ENCODE measurements around the gene PDLIM5. TPM values are rescaled to one million over a fixed set of nuclear protein-coding genes. Genes with fewer than 3 reads are reported as not detected.

The PDLIM5 gene
- polyA plus RNA-seq, 1 donor (not counting 4 experiments of a cell fraction or from before 2014, with no cell fraction given): 112 TPM

GRCh38 chr4:94519019-94519418 lies 67.3 kb downstream of the PDLIM5 start:
- peaks cover 12% of the 10 kb centered on the region for H3K4me1 ChIP-seq (ENCODE audit: control insufficient read depth, extremely low read depth, insufficient read depth, low read length)
- H3K79me2 ChIP-seq (ENCODE audit: control insufficient read depth, insufficient read depth, low read length): peaks cover 66% of the 10 kb centered on the region
- no peaks in the 10 kb centered on the region for H3K27me3 ChIP-seq (ENCODE audit: control insufficient read depth, extremely low read depth, insufficient read depth, low read length)
- FAIRE-seq (no peak), DNase-seq (ENCODE audit: low read depth, low spot score) (no peak)
- H3K9me3 ChIP-seq (ENCODE audit: control insufficient read depth, low read depth, low read length): no peaks in the 10 kb centered on the region
- H3K4me2 ChIP-seq (ENCODE audit: control insufficient read depth, extremely low read depth, insufficient read depth, low read depth, low read length): no peak overlapping the region
- dilution Hi-C loops (cut with MboI; ENCODE audit: extremely low pct_ligation_motif_present, low sequenced_read_pairs): no loop called here
- H3K9ac ChIP-seq (ENCODE audit: control insufficient read depth, extremely low read depth, insufficient read depth, low read length): no peak overlapping the region
- H3K4me3 ChIP-seq (ENCODE audit: control insufficient read depth in 2 of 3, extremely low read depth in 1 of 3, insufficient read depth in 2 of 3, low read depth in 1 of 3, low read length in 3 of 3): no peak overlapping the region
- H3K9me1 ChIP-seq (ENCODE audit: control insufficient read depth, extremely low read depth, insufficient read depth, low read length): peaks cover 5% of the 10 kb centered on the region
- TF ChIP-seq, protein P1, sequence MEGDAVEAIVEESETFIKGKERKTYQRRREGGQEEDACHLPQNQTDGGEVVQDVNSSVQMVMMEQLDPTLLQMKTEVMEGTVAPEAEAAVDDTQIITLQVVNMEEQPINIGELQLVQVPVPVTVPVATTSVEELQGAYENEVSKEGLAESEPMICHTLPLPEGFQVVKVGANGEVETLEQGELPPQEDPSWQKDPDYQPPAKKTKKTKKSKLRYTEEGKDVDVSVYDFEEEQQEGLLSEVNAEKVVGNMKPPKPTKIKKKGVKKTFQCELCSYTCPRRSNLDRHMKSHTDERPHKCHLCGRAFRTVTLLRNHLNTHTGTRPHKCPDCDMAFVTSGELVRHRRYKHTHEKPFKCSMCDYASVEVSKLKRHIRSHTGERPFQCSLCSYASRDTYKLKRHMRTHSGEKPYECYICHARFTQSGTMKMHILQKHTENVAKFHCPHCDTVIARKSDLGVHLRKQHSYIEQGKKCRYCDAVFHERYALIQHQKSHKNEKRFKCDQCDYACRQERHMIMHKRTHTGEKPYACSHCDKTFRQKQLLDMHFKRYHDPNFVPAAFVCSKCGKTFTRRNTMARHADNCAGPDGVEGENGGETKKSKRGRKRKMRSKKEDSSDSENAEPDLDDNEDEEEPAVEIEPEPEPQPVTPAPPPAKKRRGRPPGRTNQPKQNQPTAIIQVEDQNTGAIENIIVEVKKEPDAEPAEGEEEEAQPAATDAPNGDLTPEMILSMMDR (optimal IDR thresholded peaks at IDR 0.05 in 1 of 3, IDR thresholded peaks at IDR 0.05 in 1 of 3, conservative IDR thresholded peaks at IDR 0.05 in 1 of 3; ENCODE audit: extremely low read depth in 1 of 3, insufficient read depth in 2 of 3, low read length in 3 of 3): no peak
- no peak for TF ChIP-seq EZH2 (IDR thresholded peaks at IDR 0.05; ENCODE audit: low read length)
- peaks cover 6% of the 10 kb centered on the region for H4K20me1 ChIP-seq (ENCODE audit: control insufficient read depth, extremely low read depth, insufficient read depth, low read length)
- no peaks in the 10 kb centered on the region for H3K36me3 ChIP-seq (ENCODE audit: control insufficient read depth in 2 of 2, extremely low read depth in 1 of 2, insufficient read depth in 2 of 2, low read length in 2 of 2)
- no peak overlapping the region for H3K27ac ChIP-seq (ENCODE audit: control insufficient read depth, insufficient read depth, low read length)
- H2AFZ ChIP-seq (ENCODE audit: control insufficient read depth, low read length): no peak overlapping the region

DNA sequence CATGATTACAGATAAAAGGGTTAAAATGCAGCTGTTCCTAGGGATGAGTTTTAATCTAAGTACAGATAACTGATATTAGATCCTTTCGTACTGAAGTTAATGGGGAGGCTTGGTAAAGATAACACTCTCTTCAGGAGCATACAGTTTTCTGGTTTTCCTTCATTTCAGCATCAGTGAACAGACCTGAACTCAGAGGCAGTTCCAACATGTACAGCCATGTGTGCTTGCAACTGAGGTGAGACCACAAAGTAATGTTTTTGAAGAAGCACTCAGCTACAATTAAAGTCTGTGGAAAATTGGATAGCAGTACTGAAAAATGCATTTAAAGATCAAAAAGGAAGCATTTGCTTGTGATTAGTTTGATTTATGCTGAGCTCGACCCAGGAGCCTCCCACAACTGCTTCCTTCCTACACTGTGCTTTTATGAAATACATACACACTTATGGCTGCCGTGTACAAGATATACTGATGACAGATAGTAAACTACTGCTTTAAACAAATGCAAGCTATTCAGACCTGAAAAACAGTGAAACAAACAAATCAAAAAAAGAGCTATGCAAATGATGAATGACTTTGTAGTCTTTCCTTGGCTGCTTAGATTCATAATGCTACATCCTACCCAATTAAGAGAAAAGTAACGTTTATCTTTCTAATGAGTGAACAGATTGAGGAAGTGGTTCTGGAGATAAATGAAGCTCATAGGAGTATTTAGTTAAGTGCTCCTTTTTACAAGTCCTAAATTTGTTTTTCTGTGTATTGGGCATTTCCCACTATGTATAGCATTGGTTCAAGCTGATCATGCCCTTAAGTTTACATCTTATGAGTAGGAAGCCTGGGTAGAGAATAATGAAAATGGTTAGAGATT lies 68.4 kb downstream of the PDLIM5 start:
- DNase-seq (ENCODE audit: low read depth, low spot score): no peak
- peaks cover 12% of the 10 kb centered on the region for H3K4me1 ChIP-seq (ENCODE audit: control insufficient read depth, extremely low read depth, insufficient read depth, low read length)

More for the DNA sequence above, 68.4 kb downstream of the PDLIM5 start:
- Histone ChIP-seq H3K9me1 (ENCODE audit: control insufficient read depth, extremely low read depth, insufficient read depth, low read length) (peaks cover 5% of the 10 kb centered on the region), H3K4me2 (ENCODE audit: control insufficient read depth, extremely low read depth, insufficient read depth, low read depth, low read length) (no peak overlapping the region), H3K9me3 (ENCODE audit: control insufficient read depth, low read depth, low read length) (no peaks in the 10 kb centered on the region), H3K79me2 (ENCODE audit: control insufficient read depth, insufficient read depth, low read length) (peaks cover 57% of the 10 kb centered on the region), H3K36me3 (ENCODE audit: control insufficient read depth in 2 of 2, extremely low read depth in 1 of 2, insufficient read depth in 2 of 2, low read length in 2 of 2) (no peaks in the 10 kb centered on the region), H3K27me3 (ENCODE audit: control insufficient read depth, extremely low read depth, insufficient read depth, low read length) (no peaks in the 10 kb centered on the region), H3K27ac (ENCODE audit: control insufficient read depth, insufficient read depth, low read length) (no peak overlapping the region), H3K4me3 (ENCODE audit: control insufficient read depth in 2 of 3, extremely low read depth in 1 of 3, insufficient read depth in 2 of 3, low read depth in 1 of 3, low read length in 3 of 3) (no peak overlapping the region), H3K9ac (ENCODE audit: control insufficient read depth, extremely low read depth, insufficient read depth, low read length) (no peak overlapping the region), H2AFZ (ENCODE audit: control insufficient read depth, low read length) (no peak overlapping the region), H4K20me1 (ENCODE audit: control insufficient read depth, extremely low read depth, insufficient read depth, low read length) (peaks cover 6% of the 10 kb centered on the region)
- no peak for FAIRE-seq
- dilution Hi-C loops (cut with MboI; ENCODE audit: extremely low pct_ligation_motif_present, low sequenced_read_pairs): no loop called here
- no peak for TF ChIP-seq EZH2 (IDR thresholded peaks at IDR 0.05; ENCODE audit: low read length)
- TF ChIP-seq, protein P1 (optimal IDR thresholded peaks at IDR 0.05 in 1 of 3, IDR thresholded peaks at IDR 0.05 in 1 of 3, conservative IDR thresholded peaks at IDR 0.05 in 1 of 3; ENCODE audit: extremely low read depth in 1 of 3, insufficient read depth in 2 of 3, low read length in 3 of 3): no peak
